GM18499 (cell line): ENCODE measurements around the gene NUP160.
"Not testable (repeated sequence)": the region's sequence is repeated elsewhere in the genome, so short reads cannot be mapped to it uniquely, and the experiment has no call there.

Experiments
- ATAC-seq: cut with Tn5 transposase; IDR thresholded peaks from one replicate; pipeline ENCODE4 v1.9.1; 2021; ENCODE audit warnings: moderate number of reproducible peaks; ENCODE audit not compliant: insufficient read depth, unreplicated experiment

Gene NUP160

GRCh38 chr11:47737817-47738216, 110.3 kb downstream of the NUP160 start:
- not testable (repeated sequence) for ATAC-seq

GRCh38 chr11:47732271-47732670, 115.9 kb downstream of the NUP160 start:
- ATAC-seq, result no peak

GRCh38 chr11:47731475-47731874, 116.7 kb downstream of the NUP160 start:
- ATAC-seq, result no peak
